Measurements from ENCODE around the gene RBP3.

GRCh38 chr10:47364911-47365310, 16.7 kb downstream of the RBP3 start:
- no peak for TF ChIP-seq CTCF (IDR thresholded peaks at IDR 0.05 in 4 of 5, conservative IDR thresholded peaks at IDR 0.05 in 1 of 5)
- TF ChIP-seq POLR2A (IDR thresholded peaks at IDR 0.05): no peak

All from gastrocnemius medialis (tissue), 4 donors.